B cell (primary cell): ENCODE measurements around the gene PRKAG2. TPM values are rescaled to one million over a fixed set of nuclear protein-coding genes. Genes with fewer than 3 reads are reported as not detected.

Experiments used
- ATAC-seq: fragments of 200-7000 bp; cut with Tn5 transposase; one replicate; pipeline ENCODE4 v1.10.0; 2021; ENCODE audit warnings: low read depth, mild to moderate bottlenecking, moderate number of reproducible peaks, moderate library complexity
- CTCF ChIA-PET: fragments of 350-600 bp; sonication (Branson Sonifier 250); formaldehyde crosslinking; loops from one replicate; lab custom pipeline; 2021; ENCODE audit warnings: antibody characterized with exemption, inconsistent platforms; lab: Charles Lee
- POLR2A ChIA-PET: fragments of 350-600 bp; sonication (Branson Sonifier 250); formaldehyde crosslinking; loops from one replicate; lab custom pipeline; 2021; ENCODE audit warnings: antibody characterized with exemption; lab: Charles Lee
- DNase-seq: peaks from one replicate; pipeline ENCODE4 v3.0.0; 2013
- H2AFZ ChIP-seq: 2 replicates; pipeline ENCODE4 v1.6.1; 2012; ENCODE audit warnings: mild to moderate bottlenecking, low read depth, low read length; ENCODE audit not compliant: insufficient read depth, poor library complexity, severe bottlenecking
- H3K27ac ChIP-seq, 2 donors: 1 replicate in 1 of 2; 2 replicates in 1 of 2; pipeline ENCODE4 v1.5.1; 2012 to 2013; ENCODE audit warnings: low read length in 2 of 2, mild to moderate bottlenecking in 2 of 2, moderate library complexity in 1 of 2
- H3K27me3 ChIP-seq, 4 experiments: fragments of 200-600 bp in 1 of 4; sonication (generic) in 1 of 4; replicated peaks in 1 of 4; 1 replicate in 2 of 4; 2 replicates in 2 of 4; pipeline versions ENCODE4 v1.6.1 to v1.7.0; 2013 to 2016; ENCODE audit warnings: low read length in 3 of 4, mild to moderate bottlenecking in 2 of 4, mixed read lengths in 1 of 4, moderate library complexity in 1 of 4; ENCODE audit not compliant: insufficient read depth in 4 of 4, control insufficient read depth in 3 of 4; ENCODE audit errors: control extremely low read depth in 1 of 4
- H3K36me3 ChIP-seq, 2 experiments: replicated peaks in 1 of 2; 1 replicate in 1 of 2; 2 replicates in 1 of 2; pipeline versions ENCODE4 v1.6.1 to v1.7.1; 2013; ENCODE audit warnings: low read length in 1 of 2; ENCODE audit not compliant: insufficient read depth in 2 of 2, control insufficient read depth in 1 of 2; ENCODE audit errors: control extremely low read depth in 1 of 2, extremely low read depth in 1 of 2
- H3K4me1 ChIP-seq, 2 donors: fragments of 200-600 bp in 1 of 2; sonication (generic) in 1 of 2; 1 replicate in 1 of 2; 2 replicates in 1 of 2; pipeline versions ENCODE4 v1.5.1 to v1.6.1; 2013 to 2017; ENCODE audit warnings: low read length in 2 of 2; ENCODE audit not compliant: control insufficient read depth in 2 of 2, insufficient read depth in 2 of 2
- H3K4me2 ChIP-seq: replicated peaks from 2 replicates; pipeline ENCODE3; 2012; ENCODE audit warnings: mild to moderate bottlenecking, low read depth, low read length; ENCODE audit not compliant: poor library complexity, severe bottlenecking
- H3K4me3 ChIP-seq, 5 experiments: fragments of 200-600 bp in 1 of 5; sonication (generic) in 1 of 5; 1 replicate in 3 of 5; 2 replicates in 2 of 5; pipeline versions ENCODE4 v1.5.1 to v1.7.0; 2011 to 2016; ENCODE audit warnings: low read length in 4 of 5, mild to moderate bottlenecking in 4 of 5, low read depth in 2 of 5, control low read depth in 1 of 5, moderate library complexity in 1 of 5; ENCODE audit not compliant: insufficient read depth in 1 of 5; ENCODE audit errors: control extremely low read depth in 1 of 5, extremely low read depth in 1 of 5
- H3K79me2 ChIP-seq: fragments of 200-600 bp; sonication (generic); one replicate; pipeline ENCODE4 v1.6.0; 2016; ENCODE audit warnings: low read length; ENCODE audit not compliant: control insufficient read depth, insufficient read depth
- H3K9ac ChIP-seq: fragments of 200-600 bp; sonication (generic); 2 replicates; pipeline ENCODE4 v1.6.1; 2017; ENCODE audit warnings: mild to moderate bottlenecking, low read length, moderate library complexity
- H3K9me3 ChIP-seq, 3 donors: one replicate each; pipeline versions ENCODE4 v1.6.1 to v1.7.1; 2013; ENCODE audit warnings: low read length in 2 of 3; ENCODE audit not compliant: control insufficient read depth in 2 of 3, insufficient read depth in 1 of 3; ENCODE audit errors: control extremely low read depth in 1 of 3
- H4K20me1 ChIP-seq: 2 replicates; pipeline ENCODE4 v1.6.0; 2012; ENCODE audit warnings: mild to moderate bottlenecking, low read length; ENCODE audit not compliant: insufficient read depth, control insufficient read depth, poor library complexity, severe bottlenecking
- H3K27ac Mint-ChIP-seq: one replicate; pipeline ENCODE4 v1.8.0; 2021; ENCODE audit warnings: mixed read lengths
- H3K27me3 Mint-ChIP-seq: one replicate; pipeline ENCODE4 v1.8.0; 2021; ENCODE audit warnings: mixed read lengths
- H3K4me1 Mint-ChIP-seq: one replicate; pipeline ENCODE4 v1.8.0; 2021; ENCODE audit warnings: mixed read lengths
- H3K4me3 Mint-ChIP-seq: one replicate; pipeline ENCODE4 v1.8.0; 2021; ENCODE audit warnings: mixed read lengths
- H3K9me3 Mint-ChIP-seq: one replicate; pipeline ENCODE4 v1.8.0; 2022; ENCODE audit warnings: mixed read lengths; ENCODE audit not compliant: insufficient read depth
- CTCF ChIP-seq: fragments of 200-600 bp; IDR thresholded peaks from one replicate; pipeline ENCODE4 v1.8.0; 2022; ENCODE audit warnings: antibody characterized with exemption, mild to moderate bottlenecking
- EZH2 ChIP-seq: IDR thresholded peaks from 2 replicates; pipeline ENCODE4 v1.6.1; 2012; ENCODE audit warnings: borderline replicate concordance, low read depth, mild to moderate bottlenecking, moderate library complexity, low read length; ENCODE audit not compliant: insufficient read depth, poor library complexity, severe bottlenecking
- WGBS: methylation state at CpG from one replicate; pipeline ENCODE4 v1.1.5; 2013; ENCODE audit warnings: missing lambda C conversion rate; ENCODE audit not compliant: insufficient coverage; 5-methylcytosine and 5-hydroxymethylcytosine counted together
- intact Hi-C: fragments of 100-400 bp; cut with micrococcal nuclease; formaldehyde crosslinking; loops from one replicate; pipeline ENCODE4 v1.10.0; 2022
- polyA plus RNA-seq: library from polyadenylated mRNA; depleted of rRNA; stranded (reverse); fragments of >200 nt; gene quantifications from 2 replicates; pipeline ENCODE4 v1.2.3, GENCODE V29; 2012
- total RNA-seq, 2 donors: library from RNA; stranded (reverse); fragments of 120-200 nt in 1 of 2; gene quantifications; 1 replicate in 1 of 2; 2 replicates in 1 of 2; pipeline versions ENCODE4 v1.2.3 to v1.2.4, GENCODE V29; 2013 to 2022

The PRKAG2 gene
- total and polyA plus RNA-seq, 2 donors (not counting 1 experiment from before 2014, with no cell fraction given) = 22.1 to 56.3 TPM

- H3K4me1 ChIP-seq = peaks cover 0 to 4% of the 10 kb centered on the region in 2 donors
- DNase-seq (no peak), ATAC-seq (no peak)
- no peaks in the 10 kb centered on the region for H3K79me2 ChIP-seq
- H4K20me1 ChIP-seq = no peaks in the 10 kb centered on the region
- POLR2A ChIA-PET = no interaction called here
- H3K27ac ChIP-seq = no peak overlapping the region
- H3K36me3 ChIP-seq = peaks cover 0 to 10% of the 10 kb centered on the region in 2 experiments
- H2AFZ ChIP-seq = no peak overlapping the region
- no peak overlapping the region for H3K4me3 Mint-ChIP-seq
- CTCF ChIA-PET = no interaction called here
- H3K9ac ChIP-seq = no peak overlapping the region
- H3K9me3 ChIP-seq = no peaks in the 10 kb centered on the region
- no peaks in the 10 kb centered on the region for H3K27me3 ChIP-seq
- no peak overlapping the region for H3K27ac Mint-ChIP-seq
- no peak overlapping the region for H3K4me2 ChIP-seq
- H3K4me1 Mint-ChIP-seq = peaks cover 15% of the 10 kb centered on the region
- H3K4me3 ChIP-seq = no peak overlapping the region
- H3K27me3 Mint-ChIP-seq = no peaks in the 10 kb centered on the region
- no peak for TF ChIP-seq CTCF
- TF ChIP-seq EZH2 = no peak
- H3K9me3 Mint-ChIP-seq = no peaks in the 10 kb centered on the region
- intact Hi-C loops = no loop called here
- WGBS = 40% methylated on average over 14 of the region's 14 CpGs
These were observed 199.2 kb downstream of the PRKAG2 start for GRCh38 chr7:151677581-151678226.

DNA sequence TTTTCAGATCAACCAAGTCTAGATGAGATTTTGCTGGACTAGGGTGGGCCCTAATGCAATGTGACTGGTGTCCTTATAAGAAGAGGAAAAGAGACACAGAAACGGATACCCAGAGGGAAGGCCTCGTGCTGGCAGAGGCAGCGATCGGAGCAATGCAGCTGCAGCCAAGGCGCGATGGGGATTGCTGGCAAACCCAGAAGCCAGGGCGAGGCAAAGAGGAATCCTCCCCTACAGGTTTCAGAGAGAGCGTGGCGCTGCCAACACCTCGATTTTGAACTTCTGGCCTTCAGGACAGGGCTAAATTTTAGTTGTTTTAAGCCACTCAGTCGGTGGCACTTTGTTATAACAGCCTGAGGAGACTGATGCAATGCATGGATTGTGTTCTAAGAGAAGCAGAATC, 200.2 kb downstream of the PRKAG2 start:
- H3K4me1 Mint-ChIP-seq = peaks cover 15% of the 10 kb centered on the region
- H2AFZ ChIP-seq = no peak overlapping the region
- intact Hi-C loops = no loop called here

More for the DNA sequence above, 200.2 kb downstream of the PRKAG2 start:
- Histone ChIP-seq H3K9ac (no peak overlapping the region), H3K27me3 (no peaks in the 10 kb centered on the region), H3K4me3 (no peak overlapping the region), H3K79me2 (no peaks in the 10 kb centered on the region), H3K36me3 (peaks cover 0 to 10% of the 10 kb centered on the region in 2 experiments), H3K27ac (no peak overlapping the region), H3K4me2 (no peak overlapping the region), H3K9me3 (no peaks in the 10 kb centered on the region), H3K4me1 (peaks cover 0 to 4% of the 10 kb centered on the region in 2 donors), H4K20me1 (no peaks in the 10 kb centered on the region)
- Mint-ChIP-seq H3K9me3 (no peaks in the 10 kb centered on the region), H3K4me3 (no peak overlapping the region), H3K27ac (no peak overlapping the region), H3K27me3 (no peaks in the 10 kb centered on the region)
- no peak for TF ChIP-seq EZH2
- no peak for TF ChIP-seq CTCF
- 97% methylated on average over 9 of the region's 11 CpGs for WGBS
- ATAC-seq (no peak), DNase-seq (no peak)
- ChIA-PET CTCF (no interaction called here), POLR2A (no interaction called here)
